Measurements from ENCODE around the gene DDX23.

The DDX23 gene

GRCh38 chr12:48803675-48804074, 48.3 kb downstream of the DDX23 start:
- no peak overlapping the region for H3K4me2 ChIP-seq (ENCODE audit: low read depth, low read length, poor library complexity, severe bottlenecking)
- H3K36me3 ChIP-seq (ENCODE audit: low read length), result no peaks in the 10 kb centered on the region
- no peaks in the 10 kb centered on the region for H4K20me1 ChIP-seq (ENCODE audit: low read depth, low read length)

GRCh38 chr12:48800971-48801370, 51.0 kb downstream of the DDX23 start:
- H4K20me1 ChIP-seq (ENCODE audit: low read depth, low read length), result no peaks in the 10 kb centered on the region
- TF ChIP-seq CTCF (IDR thresholded peaks at IDR 0.05; ENCODE audit: insufficient read depth, low read length, poor library complexity, severe bottlenecking) (no peak), EZH2phosphoT487 (conservative IDR thresholded peaks at IDR 0.05; ENCODE audit: low read length) (no peak)
- no peak overlapping the region for H3K27ac ChIP-seq (ENCODE audit: low read depth, low read length)
- no peaks in the 10 kb centered on the region for H3K79me2 ChIP-seq (ENCODE audit: insufficient read depth, low read length)
- no peaks in the 10 kb centered on the region for H3K9me2 ChIP-seq (replicated peaks; ENCODE audit: insufficient read depth, low read length)
- no peak overlapping the region for H2AFZ ChIP-seq (ENCODE audit: low read depth, low read length, severe bottlenecking)
- no peak overlapping the region for H3K9ac ChIP-seq (ENCODE audit: low read length)
- no peaks in the 10 kb centered on the region for H3K9me3 ChIP-seq (ENCODE audit: insufficient read depth, low read length)
- no peaks in the 10 kb centered on the region for H3K27me3 ChIP-seq (ENCODE audit: low read length)
- no peak overlapping the region for H3K4me3 ChIP-seq (ENCODE audit: insufficient read depth, low read length, poor library complexity, severe bottlenecking)
- no peak overlapping the region for H3K4me2 ChIP-seq (ENCODE audit: low read depth, low read length, poor library complexity, severe bottlenecking)
- H3K36me3 ChIP-seq (ENCODE audit: low read length), result no peaks in the 10 kb centered on the region
- H3F3A ChIP-seq (ENCODE audit: insufficient read depth), result no peaks in the 10 kb centered on the region

More at GRCh38 chr12:48803675-48804074, 48.3 kb downstream of the DDX23 start:
- H3K9ac ChIP-seq (ENCODE audit: low read length), result no peak overlapping the region
- no peaks in the 10 kb centered on the region for H3F3A ChIP-seq (ENCODE audit: insufficient read depth)
- H3K79me2 ChIP-seq (ENCODE audit: insufficient read depth, low read length), result no peaks in the 10 kb centered on the region
- no peaks in the 10 kb centered on the region for H3K9me2 ChIP-seq (replicated peaks; ENCODE audit: insufficient read depth, low read length)
- no peaks in the 10 kb centered on the region for H3K9me3 ChIP-seq (ENCODE audit: insufficient read depth, low read length)
- TF ChIP-seq EZH2phosphoT487 (conservative IDR thresholded peaks at IDR 0.05; ENCODE audit: low read length) (no peak), CTCF (IDR thresholded peaks at IDR 0.05; ENCODE audit: insufficient read depth, low read length, poor library complexity, severe bottlenecking) (no peak)
- H3K27me3 ChIP-seq (ENCODE audit: low read length), result no peaks in the 10 kb centered on the region
- no peak overlapping the region for H3K4me3 ChIP-seq (ENCODE audit: insufficient read depth, low read length, poor library complexity, severe bottlenecking)
- H3K27ac ChIP-seq (ENCODE audit: low read depth, low read length), result no peak overlapping the region
- no peak overlapping the region for H2AFZ ChIP-seq (ENCODE audit: low read depth, low read length, severe bottlenecking)

GRCh38 chr12:48800457-48800856, 51.5 kb downstream of the DDX23 start:
- no peaks in the 10 kb centered on the region for H3K9me3 ChIP-seq (ENCODE audit: insufficient read depth, low read length)
- H3K9ac ChIP-seq (ENCODE audit: low read length), result no peak overlapping the region
- no peaks in the 10 kb centered on the region for H4K20me1 ChIP-seq (ENCODE audit: low read depth, low read length)
- H3K27ac ChIP-seq (ENCODE audit: low read depth, low read length), result no peak overlapping the region
- no peak overlapping the region for H3K4me2 ChIP-seq (ENCODE audit: low read depth, low read length, poor library complexity, severe bottlenecking)
- no peak overlapping the region for H2AFZ ChIP-seq (ENCODE audit: low read depth, low read length, severe bottlenecking)
- no peaks in the 10 kb centered on the region for H3K79me2 ChIP-seq (ENCODE audit: insufficient read depth, low read length)
- no peaks in the 10 kb centered on the region for H3K27me3 ChIP-seq (ENCODE audit: low read length)
- no peaks in the 10 kb centered on the region for H3F3A ChIP-seq (ENCODE audit: insufficient read depth)
- H3K9me2 ChIP-seq (replicated peaks; ENCODE audit: insufficient read depth, low read length), result no peaks in the 10 kb centered on the region
- no peaks in the 10 kb centered on the region for H3K36me3 ChIP-seq (ENCODE audit: low read length)
- no peak overlapping the region for H3K4me3 ChIP-seq (ENCODE audit: insufficient read depth, low read length, poor library complexity, severe bottlenecking)
- TF ChIP-seq EZH2phosphoT487 (conservative IDR thresholded peaks at IDR 0.05; ENCODE audit: low read length) (no peak), CTCF (IDR thresholded peaks at IDR 0.05; ENCODE audit: insufficient read depth, low read length, poor library complexity, severe bottlenecking) (no peak)

Data from SU-DHL-6 (cell line).